Endothelial cell of umbilical vein (primary cell): ENCODE data around the gene MORC2. TPM values are rescaled to one million over a fixed set of nuclear protein-coding genes. Genes with fewer than 3 reads are reported as not detected.

Experiments used
- BruUV-seq: library from RNA; stranded (reverse); fragments of 400-500 nt; replicated peaks from 2 replicates; lab custom pipeline; 2021; lab: Mats Ljungman, UMichigan
- CTCF ChIA-PET: fragments of 300-600, 350-600 bp; sonication (Branson Sonifier 250); formaldehyde crosslinking; loops from one replicate; lab custom pipeline; 2021; ENCODE audit warnings: antibody characterized with exemption, inconsistent platforms; lab: Charles Lee
- POLR2A ChIA-PET: fragments of 300-600, 350-600 bp; sonication (Branson Sonifier 250); formaldehyde crosslinking; loops from one replicate; lab custom pipeline; 2021; ENCODE audit warnings: antibody characterized with exemption, inconsistent platforms; lab: Charles Lee
- DNase-seq: peaks from one replicate; pipeline ENCODE4 v3.0.0-alpha.2; 2011; ENCODE audit warnings: low read depth, low spot score
- FAIRE-seq: peaks from 2 replicates; lab custom pipeline; 2011; peaks lifted over from hg19 to GRCh38; lab: Jason Lieb, UNC
- H2AFZ ChIP-seq: 2 replicates; pipeline ENCODE4 v1.6.0; 2012; ENCODE audit warnings: low read depth, low read length, control low read depth, inconsistent platforms
- H3K27ac ChIP-seq: 2 replicates; pipeline ENCODE4 v1.5.1; 2011; ENCODE audit warnings: low read depth, mild to moderate bottlenecking, control low read depth, low read length, moderate library complexity; ENCODE audit not compliant: insufficient read depth
- H3K27me3 ChIP-seq, 2 experiments: 2 replicates each; pipeline versions ENCODE4 v1.6.0 to v1.6.1; 2011; ENCODE audit warnings: low read length in 2 of 2, mixed read lengths in 1 of 2; ENCODE audit not compliant: control insufficient read depth in 2 of 2, insufficient read depth in 2 of 2
- H3K36me3 ChIP-seq, 2 experiments: 2 replicates in 1 of 2; 3 replicates in 1 of 2; pipeline ENCODE4 v1.5.1; 2011; ENCODE audit warnings: low read length in 2 of 2, mild to moderate bottlenecking in 1 of 2, moderate library complexity in 1 of 2; ENCODE audit not compliant: control insufficient read depth in 2 of 2, insufficient read depth in 2 of 2; ENCODE audit errors: extremely low read depth in 1 of 2
- H3K4me1 ChIP-seq: 3 replicates; pipeline ENCODE4 v1.5.1; 2011; ENCODE audit warnings: mild to moderate bottlenecking, low read length; ENCODE audit not compliant: control insufficient read depth, insufficient read depth; ENCODE audit errors: extremely low read depth
- H3K4me2 ChIP-seq: 2 replicates; pipeline ENCODE4 v1.6.1; 2011; ENCODE audit warnings: low read length, control low read depth, mixed read lengths; ENCODE audit not compliant: insufficient read depth
- H3K4me3 ChIP-seq, 3 experiments: fragments of 200-600 bp in 1 of 3; sonication (generic), shearing (Covaris generic) in 1 of 3; replicated peaks in 1 of 3; 2 replicates each; pipeline ENCODE4 v1.5.1; 2011 to 2016; ENCODE audit warnings: control low read depth in 3 of 3, low read length in 3 of 3, mild to moderate bottlenecking in 2 of 3, inconsistent platforms in 1 of 3, low read depth in 1 of 3, moderate library complexity in 1 of 3; ENCODE audit not compliant: insufficient read depth in 1 of 3
- H3K79me2 ChIP-seq: 2 replicates; pipeline ENCODE4 v1.6.0; 2012; ENCODE audit warnings: low read length, inconsistent platforms; ENCODE audit not compliant: control insufficient read depth, insufficient read depth
- H3K9ac ChIP-seq: replicated peaks from 2 replicates; pipeline ENCODE3; 2011; ENCODE audit warnings: low read length, control low read depth; ENCODE audit not compliant: insufficient read depth; ENCODE audit errors: extremely low read depth
- H3K9me1 ChIP-seq: replicated peaks from 3 replicates; pipeline ENCODE4 v1.6.0; 2011; ENCODE audit warnings: mild to moderate bottlenecking, low read length; ENCODE audit not compliant: control insufficient read depth, insufficient read depth; ENCODE audit errors: extremely low read depth
- H3K9me3 ChIP-seq: replicated peaks from 2 replicates; pipeline ENCODE4 v1.5.1; 2012; ENCODE audit warnings: low read length, inconsistent platforms; ENCODE audit not compliant: control insufficient read depth, insufficient read depth
- H4K20me1 ChIP-seq: replicated peaks from 2 replicates; pipeline ENCODE3; 2011; ENCODE audit warnings: mild to moderate bottlenecking, low read length; ENCODE audit not compliant: control insufficient read depth, insufficient read depth; ENCODE audit errors: extremely low read depth
- CTCF ChIP-seq, 2 donors: IDR thresholded peaks; 1 replicate in 1 of 2; 2 replicates in 1 of 2; pipeline ENCODE4 v1.5.1; 2011; ENCODE audit warnings: low read length in 2 of 2, mild to moderate bottlenecking in 2 of 2, moderate library complexity in 2 of 2, control low read depth in 1 of 2, inconsistent platforms in 1 of 2, low read depth in 1 of 2; ENCODE audit not compliant: insufficient read depth in 1 of 2; ENCODE audit errors: extremely low read depth in 1 of 2
- EZH2 ChIP-seq: IDR thresholded peaks from 2 replicates; pipeline ENCODE4 v1.6.1; 2012; ENCODE audit warnings: borderline replicate concordance, low read depth, mild to moderate bottlenecking, moderate library complexity, low read length, inconsistent platforms; ENCODE audit not compliant: severe bottlenecking
- FOS ChIP-seq: IDR thresholded peaks from 2 replicates; pipeline ENCODE4 v1.6.1; 2011; ENCODE audit warnings: mild to moderate bottlenecking, low read length, moderate library complexity, borderline replicate concordance; ENCODE audit not compliant: insufficient read depth
- GATA2 ChIP-seq: IDR thresholded peaks from 2 replicates; pipeline ENCODE4 v1.7.0; 2011; ENCODE audit warnings: low read depth, mild to moderate bottlenecking, moderate library complexity, mixed read lengths, low read length; ENCODE audit not compliant: insufficient read length, insufficient read depth
- JUN ChIP-seq: IDR thresholded peaks from 2 replicates; pipeline ENCODE4 v1.6.1; 2011; ENCODE audit warnings: borderline replicate concordance, low read depth; ENCODE audit not compliant: insufficient read length, insufficient read depth
- MYC ChIP-seq: IDR thresholded peaks from one replicate; pipeline ENCODE4 v1.6.1; 2011; ENCODE audit warnings: mild to moderate bottlenecking, low read depth, low read length
- POLR2A ChIP-seq: IDR thresholded peaks from 2 replicates; pipeline ENCODE4 v1.6.1; 2012; ENCODE audit warnings: low read depth, mild to moderate bottlenecking, control low read depth, low read length
- POLR2AphosphoS5 ChIP-seq: IDR thresholded peaks from 2 replicates; pipeline ENCODE4 v1.6.1; 2012; ENCODE audit warnings: low read depth, mild to moderate bottlenecking, control low read depth, low read length, moderate library complexity; ENCODE audit not compliant: insufficient read depth
- dilution Hi-C: fragments of 300-500 bp; cut with MboI; formaldehyde crosslinking; loops from one replicate; pipeline ENCODE4 v1.15.0; 2019; ENCODE audit warnings: low sequenced_read_pairs; ENCODE audit not compliant: extremely low pct_ligation_motif_present
- intact Hi-C: fragments of 100-400 bp; cut with micrococcal nuclease; formaldehyde crosslinking; loops from one replicate; pipeline ENCODE4 v1.10.0; 2022
- polyA plus RNA-seq, 4 experiments: library from polyadenylated mRNA; depleted of rRNA in 3 of 4; stranded (reverse) in 3 of 4; unstranded in 1 of 4; fragments of >200 nt; gene quantifications; 2 replicates each; pipeline versions ENCODE4 v1.2.1 to v1.2.3, GENCODE V29; 2011 to 2012; ENCODE audit warnings: missing spikeins in 1 of 4
- total RNA-seq: library from RNA; stranded (reverse); gene quantifications from 2 replicates; pipeline ENCODE4 v1.2.3, GENCODE V29; 2021
- TF ChIP-seq, protein P1 (sequence below): IDR thresholded peaks from 2 replicates; pipeline ENCODE4 v1.6.1; 2011; ENCODE audit not compliant: insufficient read depth, insufficient read length

Gene MORC2
- total and polyA plus RNA-seq, 2 donors (not counting 3 experiments of a cell fraction or from before 2014, with no cell fraction given): 11.6 to 34.7 TPM

GRCh38 chr22:30908051-30908461 lies 60.5 kb downstream of the MORC2 start:
- H3K36me3 ChIP-seq: no peaks in the 10 kb centered on the region
- H3K27me3 ChIP-seq: no peaks in the 10 kb centered on the region
- H3K4me3 ChIP-seq: no peak overlapping the region
- H3K9me1 ChIP-seq: no peaks in the 10 kb centered on the region
- ChIA-PET POLR2A (no interaction called here), CTCF (interaction anchor here (1.5 to 6.4 kb wide), 4 partner anchors 12 to 145 kb away, joined by 3 to 37 read pairs (median 4); no protein-coding TSS in a partner anchor)
- FAIRE-seq (no peak), DNase-seq (no peak)
- no peak for TF ChIP-seq MYC
- no peak for TF ChIP-seq CTCF (IDR thresholded peaks at IDR 0.05; ENCODE audit: extremely low read depth in 1 of 2, insufficient read depth in 1 of 2, low read depth in 1 of 2, low read length in 2 of 2)
- no peak for TF ChIP-seq POLR2AphosphoS5
- TF ChIP-seq GATA2: no peak
- TF ChIP-seq, protein P1, sequence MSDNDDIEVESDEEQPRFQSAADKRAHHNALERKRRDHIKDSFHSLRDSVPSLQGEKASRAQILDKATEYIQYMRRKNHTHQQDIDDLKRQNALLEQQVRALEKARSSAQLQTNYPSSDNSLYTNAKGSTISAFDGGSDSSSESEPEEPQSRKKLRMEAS: no peak
- TF ChIP-seq JUN: no peak
- no peak for TF ChIP-seq EZH2
- TF ChIP-seq POLR2A: no peak
- no peak for TF ChIP-seq FOS
- dilution Hi-C loops: no loop called here
- no peaks in the 10 kb centered on the region for H3K79me2 ChIP-seq
- no peaks in the 10 kb centered on the region for H3K9me3 ChIP-seq
- intact Hi-C loops: no loop called here
- H3K4me1 ChIP-seq: no peaks in the 10 kb centered on the region
- H2AFZ ChIP-seq: no peak overlapping the region
- H3K4me2 ChIP-seq: no peak overlapping the region
- H3K27ac ChIP-seq: no peak overlapping the region
- H4K20me1 ChIP-seq: no peaks in the 10 kb centered on the region
- no peak overlapping the region for H3K9ac ChIP-seq
- BruUV-seq: no TSS peak
